ENCODE measurements around the gene CCDC88C. TPM values are rescaled to one million over a fixed set of nuclear protein-coding genes. Genes with fewer than 3 reads are reported as not detected.

Gene CCDC88C
- total RNA-seq, 2 experiments from 2014 or later, result 137 to 253 TPM

DNA sequence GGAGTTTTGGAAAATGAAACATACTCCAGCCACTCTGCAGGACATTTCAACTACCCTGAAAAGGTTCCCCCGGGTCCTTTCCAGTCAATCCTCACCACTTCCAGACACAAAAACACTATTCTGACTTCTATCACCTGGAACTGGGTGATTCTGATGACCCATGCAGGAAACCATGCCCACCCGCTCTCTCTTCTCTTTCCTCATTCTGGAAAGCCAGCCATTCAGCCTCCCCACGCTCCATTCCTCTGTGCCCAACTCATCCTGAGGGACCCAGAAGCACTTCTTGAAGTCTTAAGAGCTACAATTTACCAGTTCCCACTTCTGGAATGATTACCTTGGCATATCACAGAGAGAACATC, 3.2 kb downstream of the CCDC88C start:
- peak overlapping the region; percentile 94 for H3K27ac ChIP-seq (ENCODE audit: low read depth, low read length, poor library complexity, severe bottlenecking)
- TF ChIP-seq EZH2phosphoT487 (IDR thresholded peaks at IDR 0.05; ENCODE audit: borderline replicate concordance, low read depth, low read length), result no peak
- TF ChIP-seq, protein P1, sequence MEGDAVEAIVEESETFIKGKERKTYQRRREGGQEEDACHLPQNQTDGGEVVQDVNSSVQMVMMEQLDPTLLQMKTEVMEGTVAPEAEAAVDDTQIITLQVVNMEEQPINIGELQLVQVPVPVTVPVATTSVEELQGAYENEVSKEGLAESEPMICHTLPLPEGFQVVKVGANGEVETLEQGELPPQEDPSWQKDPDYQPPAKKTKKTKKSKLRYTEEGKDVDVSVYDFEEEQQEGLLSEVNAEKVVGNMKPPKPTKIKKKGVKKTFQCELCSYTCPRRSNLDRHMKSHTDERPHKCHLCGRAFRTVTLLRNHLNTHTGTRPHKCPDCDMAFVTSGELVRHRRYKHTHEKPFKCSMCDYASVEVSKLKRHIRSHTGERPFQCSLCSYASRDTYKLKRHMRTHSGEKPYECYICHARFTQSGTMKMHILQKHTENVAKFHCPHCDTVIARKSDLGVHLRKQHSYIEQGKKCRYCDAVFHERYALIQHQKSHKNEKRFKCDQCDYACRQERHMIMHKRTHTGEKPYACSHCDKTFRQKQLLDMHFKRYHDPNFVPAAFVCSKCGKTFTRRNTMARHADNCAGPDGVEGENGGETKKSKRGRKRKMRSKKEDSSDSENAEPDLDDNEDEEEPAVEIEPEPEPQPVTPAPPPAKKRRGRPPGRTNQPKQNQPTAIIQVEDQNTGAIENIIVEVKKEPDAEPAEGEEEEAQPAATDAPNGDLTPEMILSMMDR (conservative IDR thresholded peaks at IDR 0.05; ENCODE audit: low read length), result no peak
- H3K4me3 ChIP-seq (ENCODE audit: low read depth, low read length, poor library complexity, severe bottlenecking), result peak overlapping the region; percentile 89
- ChIA-PET POLR2A (interaction anchor here (0.8 to 12.4 kb wide), 7 partner anchors 13 to 90 kb away, joined by 3 to 196 read pairs (median 10); no protein-coding TSS in a partner anchor), CTCF (ENCODE audit: unreplicated experiment) (interaction anchor here (0.6 to 3.7 kb wide), 6 partner anchors 16 to 91 kb away, joined by 3 to 15 read pairs (median 5); no protein-coding TSS in a partner anchor)
- no TSS peak for BruUV-seq (replicated peaks)
- intact Hi-C loops (cut with micrococcal nuclease; ENCODE audit: unreplicated experiment), result no loop called here
- no peaks in the 10 kb centered on the region for H3K9me2 ChIP-seq (ENCODE audit: insufficient read depth, low read length)
- DNase-seq (ENCODE audit: low spot score), result no peak
- H3K4me1 ChIP-seq (ENCODE audit: insufficient read depth, low read length, poor library complexity, severe bottlenecking), result peaks cover 67% of the 10 kb centered on the region
- peaks cover 76% of the 10 kb centered on the region for H3K79me2 ChIP-seq (ENCODE audit: insufficient read depth, low read depth, low read length)
- peaks cover 74% of the 10 kb centered on the region for H3K36me3 ChIP-seq (ENCODE audit: insufficient read depth, low read length)
- peak overlapping the region; percentile 99 for H3K4me2 ChIP-seq (ENCODE audit: low read length)
- peaks cover 41% of the 10 kb centered on the region for H4K20me1 ChIP-seq (ENCODE audit: insufficient read depth, low read length)
- H3K9me3 ChIP-seq (ENCODE audit: low read length), result no peaks in the 10 kb centered on the region
- no peak overlapping the region for H2AFZ ChIP-seq (ENCODE audit: low read length)

GRCh38 chr14:91413547-91414474, 3.8 kb downstream of the CCDC88C start:
- ChIA-PET POLR2A (interaction anchor here (0.8 to 12.4 kb wide), 7 partner anchors 13 to 164 kb away, joined by 3 to 196 read pairs (median 7); no protein-coding TSS in a partner anchor), CTCF (ENCODE audit: unreplicated experiment) (interaction anchor here (0.8 to 3.7 kb wide), 5 partner anchors 10 to 90 kb away, joined by 4 to 15 read pairs (median 4); no protein-coding TSS in a partner anchor)
- H4K20me1 ChIP-seq (ENCODE audit: insufficient read depth, low read length), result peaks cover 42% of the 10 kb centered on the region
- no peaks in the 10 kb centered on the region for H3K9me2 ChIP-seq (ENCODE audit: insufficient read depth, low read length)
- H3K4me2 ChIP-seq (ENCODE audit: low read length), result peak overlapping the region; percentile 99
- H3K27ac ChIP-seq (ENCODE audit: low read depth, low read length, poor library complexity, severe bottlenecking), result peak overlapping the region; percentile 94
- peaks cover 81% of the 10 kb centered on the region for H3K36me3 ChIP-seq (ENCODE audit: insufficient read depth, low read length)
- TF ChIP-seq, protein P1 (conservative IDR thresholded peaks at IDR 0.05; ENCODE audit: low read length), result no peak
- TF ChIP-seq EZH2phosphoT487 (IDR thresholded peaks at IDR 0.05; ENCODE audit: borderline replicate concordance, low read depth, low read length), result no peak
- no TSS peak for BruUV-seq (replicated peaks)
- peaks cover 83% of the 10 kb centered on the region for H3K79me2 ChIP-seq (ENCODE audit: insufficient read depth, low read depth, low read length)
- H3K4me3 ChIP-seq (ENCODE audit: low read depth, low read length, poor library complexity, severe bottlenecking), result peak overlapping the region; percentile 89
- peak; percentile 51 for DNase-seq (ENCODE audit: low spot score)
- H3K9me3 ChIP-seq (ENCODE audit: low read length), result no peaks in the 10 kb centered on the region
- intact Hi-C loops (cut with micrococcal nuclease; ENCODE audit: unreplicated experiment), result no loop called here
- H3K4me1 ChIP-seq (ENCODE audit: insufficient read depth, low read length, poor library complexity, severe bottlenecking), result peaks cover 68% of the 10 kb centered on the region
- H2AFZ ChIP-seq (ENCODE audit: low read length), result no peak overlapping the region

Data from OCI-LY7 (cell line).